OCI-LY7 (cell line): ENCODE results near the gene CMTM1. TPM values are rescaled to one million over a fixed set of nuclear protein-coding genes. Genes with fewer than 3 reads are reported as not detected.

ENCODE experiments used
- BruUV-seq: library from RNA; stranded (reverse); fragments of 400-500 nt; replicated peaks from 2 replicates; lab custom pipeline; 2021; lab: Mats Ljungman, UMichigan
- CTCF ChIA-PET: fragments of 300-600 bp; sonication (Branson Sonifier 250); formaldehyde crosslinking; loops from one replicate; lab custom pipeline; 2022; ENCODE audit warnings: antibody characterized with exemption; ENCODE audit not compliant: unreplicated experiment; lab: Charles Lee
- POLR2A ChIA-PET: fragments of 300-600 bp; sonication (Branson Sonifier 250); formaldehyde crosslinking; loops from one replicate; lab custom pipeline; 2022; ENCODE audit warnings: antibody characterized with exemption; lab: Charles Lee
- DNase-seq: peaks from one replicate; pipeline ENCODE4 v3.0.0-alpha.2; 2015; ENCODE audit warnings: low spot score
- H2AFZ ChIP-seq: fragments of 200-600 bp; sonication (generic), shearing (Covaris generic); 2 replicates; pipeline ENCODE4 v1.6.1; 2014; ENCODE audit warnings: mild to moderate bottlenecking, antibody characterized with exemption, low read length, moderate library complexity
- H3K27ac ChIP-seq: fragments of 200-600 bp; sonication (generic); 2 replicates; pipeline ENCODE4 v1.5.1; 2014; ENCODE audit warnings: mixed run types, low read depth, mild to moderate bottlenecking, moderate library complexity, low read length, inconsistent platforms; ENCODE audit not compliant: poor library complexity, severe bottlenecking
- H3K36me3 ChIP-seq: fragments of 200-600 bp; sonication (generic); 2 replicates; pipeline ENCODE4 v1.6.1; 2014; ENCODE audit warnings: mild to moderate bottlenecking, antibody characterized with exemption, low read length, moderate library complexity, mixed read lengths; ENCODE audit not compliant: insufficient read depth
- H3K4me1 ChIP-seq: fragments of 200-600 bp; sonication (generic); 2 replicates; pipeline ENCODE4 v1.5.1; 2014; ENCODE audit warnings: mild to moderate bottlenecking, low read length; ENCODE audit not compliant: insufficient read depth, poor library complexity, severe bottlenecking
- H3K4me2 ChIP-seq: fragments of 200-600 bp; sonication (generic); 2 replicates; pipeline ENCODE4 v1.6.1; 2014; ENCODE audit warnings: mild to moderate bottlenecking, low read length
- H3K4me3 ChIP-seq: fragments of 200-600 bp; sonication (generic); 2 replicates; pipeline ENCODE4 v1.5.1; 2014; ENCODE audit warnings: mild to moderate bottlenecking, low read depth, low read length; ENCODE audit not compliant: poor library complexity, severe bottlenecking
- H3K79me2 ChIP-seq: fragments of 200-600 bp; sonication (generic); 2 replicates; pipeline ENCODE4 v1.6.1; 2016; ENCODE audit warnings: low read depth, mild to moderate bottlenecking, low read length, moderate library complexity, mixed read lengths; ENCODE audit not compliant: insufficient read depth
- H3K9me2 ChIP-seq: fragments of 200-600 bp; sonication (generic); 2 replicates; pipeline ENCODE4 v1.6.1; 2016; ENCODE audit warnings: mild to moderate bottlenecking, low read length, mixed read lengths; ENCODE audit not compliant: insufficient read depth
- H3K9me3 ChIP-seq: fragments of 200-600 bp; sonication (generic); 2 replicates; pipeline ENCODE4 v1.6.1; 2014; ENCODE audit warnings: mild to moderate bottlenecking, mixed run types, low read length, mixed read lengths
- H4K20me1 ChIP-seq: fragments of 200-600 bp; sonication (generic); 2 replicates; pipeline ENCODE4 v1.6.1; 2014; ENCODE audit warnings: mild to moderate bottlenecking, antibody characterized with exemption, low read length, moderate library complexity, mixed read lengths; ENCODE audit not compliant: insufficient read depth
- EZH2phosphoT487 ChIP-seq: fragments of 200-600 bp; sonication (generic); IDR thresholded peaks from 2 replicates; pipeline ENCODE4 v1.6.1; 2018; ENCODE audit warnings: low read depth, borderline replicate concordance, mild to moderate bottlenecking, mixed run types, antibody characterized with exemption, low read length, moderate library complexity, mixed read lengths
- intact Hi-C: fragments of 100-400 bp; cut with micrococcal nuclease; formaldehyde crosslinking; loops from one replicate; pipeline ENCODE4 v1.10.0; 2022; ENCODE audit not compliant: unreplicated experiment
- total RNA-seq, 2 experiments: library from RNA; depleted of rRNA in 1 of 2; stranded (reverse); fragments of >200 nt in 1 of 2; shearing (Covaris generic) in 1 of 2; gene quantifications; 2 replicates each; pipeline ENCODE4 v1.2.3, GENCODE V29; 2014 to 2022
- TF ChIP-seq, protein P1 (sequence below): fragments of 200-600 bp; sonication (generic); conservative IDR thresholded peaks from 2 replicates; pipeline ENCODE4 v1.5.1; 2014; ENCODE audit warnings: mild to moderate bottlenecking, antibody characterized with exemption, low read length, moderate library complexity, mixed read lengths

Gene CMTM1
- total RNA-seq, 2 experiments from 2014 or later = 8.5 to 10.6 TPM

DNA sequence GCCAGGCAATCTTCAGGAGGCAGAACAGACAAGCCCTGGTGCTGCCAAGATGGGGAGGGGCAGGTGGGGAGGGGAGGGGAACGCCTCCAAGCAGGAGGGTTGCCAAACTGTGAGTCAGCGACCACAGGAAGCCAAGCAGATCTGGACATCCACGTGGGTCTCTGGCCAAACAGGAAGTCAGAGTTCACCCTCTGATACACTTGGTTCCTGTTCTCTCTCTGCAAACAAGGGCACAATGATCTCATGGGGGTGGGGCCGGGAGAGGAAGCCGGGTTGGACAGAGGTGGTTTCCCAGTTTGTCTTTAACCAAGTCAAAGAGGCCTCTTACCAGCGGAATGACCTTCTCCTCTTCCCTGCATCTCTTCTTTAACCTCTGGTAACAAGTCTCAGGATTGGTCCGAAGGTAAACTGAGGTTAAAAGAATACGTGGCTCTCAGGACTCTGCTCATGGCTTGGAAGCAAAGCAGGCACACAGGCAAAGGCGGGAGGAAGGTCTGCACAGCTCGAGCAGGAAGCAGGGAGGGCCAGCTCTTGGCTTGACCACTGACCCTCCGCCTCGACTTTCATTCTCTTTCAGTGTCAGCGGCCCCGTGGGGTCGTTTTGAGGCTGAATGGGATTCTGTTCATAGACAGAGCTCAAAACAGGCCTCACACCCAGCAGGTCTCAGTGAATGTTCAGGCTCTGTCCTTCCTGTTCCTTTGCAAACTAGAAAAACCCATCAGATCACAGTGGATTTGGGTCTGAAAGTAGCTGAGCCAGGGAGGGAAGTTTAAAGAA, 49.2 kb upstream of the CMTM1 start:
- H3K4me1 ChIP-seq = peaks cover 39% of the 10 kb centered on the region
- TSS peak; percentile 98 for BruUV-seq

DNA sequence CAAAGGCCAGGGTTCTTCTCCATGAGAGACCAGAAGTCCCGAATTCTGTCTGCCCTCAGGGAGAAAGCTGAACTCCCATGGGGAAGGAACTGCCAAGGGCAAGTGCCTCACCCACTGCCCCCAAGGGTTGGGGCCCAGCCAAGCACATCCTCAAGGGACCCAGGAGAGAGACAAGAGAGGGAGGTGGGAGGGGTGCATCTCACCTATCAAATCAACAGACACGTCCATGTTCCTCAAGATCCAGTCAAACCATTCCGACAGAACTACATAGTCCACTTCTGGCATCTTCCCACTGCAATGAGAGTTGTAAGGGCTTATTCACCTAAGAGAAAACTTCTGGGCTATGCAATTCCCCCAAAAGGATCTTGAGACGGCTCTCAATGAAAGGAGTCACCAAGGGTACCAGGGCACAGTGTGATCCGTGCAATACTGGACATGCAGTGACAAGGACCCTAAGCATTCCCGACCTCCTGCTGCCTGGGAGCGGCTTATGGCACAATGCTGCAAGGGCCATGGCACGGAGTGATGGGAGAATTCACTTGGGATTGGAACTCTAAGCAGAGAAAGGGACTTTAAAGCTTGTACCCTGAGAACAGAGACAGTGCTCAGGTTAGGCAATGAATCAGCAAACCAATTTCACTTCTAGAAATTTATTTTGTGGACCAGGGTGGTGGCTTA, 48.5 kb upstream of the CMTM1 start:
- Histone ChIP-seq H3K9me2 (no peaks in the 10 kb centered on the region), H2AFZ (peak overlapping the region; percentile 62; the same call in 1 of the 2 replicates), H3K27ac (peak overlapping the region; percentile 68), H3K9me3 (no peaks in the 10 kb centered on the region), H3K4me3 (peak overlapping the region; percentile 58), H3K4me1 (peaks cover 46% of the 10 kb centered on the region), H3K4me2 (peak overlapping the region; percentile 83), H4K20me1 (no peaks in the 10 kb centered on the region), H3K36me3 (no peaks in the 10 kb centered on the region), H3K79me2 (no peaks in the 10 kb centered on the region)
- CTCF ChIA-PET = interaction anchor here (1.1 kb wide), 2 partner anchors 34 to 41 kb away, joined by 3 read pairs; partner anchors contain the start of gene CKLF
- DNase-seq = no peak
- no TSS peak for BruUV-seq
- TF ChIP-seq, protein P1, sequence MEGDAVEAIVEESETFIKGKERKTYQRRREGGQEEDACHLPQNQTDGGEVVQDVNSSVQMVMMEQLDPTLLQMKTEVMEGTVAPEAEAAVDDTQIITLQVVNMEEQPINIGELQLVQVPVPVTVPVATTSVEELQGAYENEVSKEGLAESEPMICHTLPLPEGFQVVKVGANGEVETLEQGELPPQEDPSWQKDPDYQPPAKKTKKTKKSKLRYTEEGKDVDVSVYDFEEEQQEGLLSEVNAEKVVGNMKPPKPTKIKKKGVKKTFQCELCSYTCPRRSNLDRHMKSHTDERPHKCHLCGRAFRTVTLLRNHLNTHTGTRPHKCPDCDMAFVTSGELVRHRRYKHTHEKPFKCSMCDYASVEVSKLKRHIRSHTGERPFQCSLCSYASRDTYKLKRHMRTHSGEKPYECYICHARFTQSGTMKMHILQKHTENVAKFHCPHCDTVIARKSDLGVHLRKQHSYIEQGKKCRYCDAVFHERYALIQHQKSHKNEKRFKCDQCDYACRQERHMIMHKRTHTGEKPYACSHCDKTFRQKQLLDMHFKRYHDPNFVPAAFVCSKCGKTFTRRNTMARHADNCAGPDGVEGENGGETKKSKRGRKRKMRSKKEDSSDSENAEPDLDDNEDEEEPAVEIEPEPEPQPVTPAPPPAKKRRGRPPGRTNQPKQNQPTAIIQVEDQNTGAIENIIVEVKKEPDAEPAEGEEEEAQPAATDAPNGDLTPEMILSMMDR = no peak
- TF ChIP-seq EZH2phosphoT487 = no peak
- intact Hi-C loops = loop anchor here (2.0 kb wide), 1 partner anchor 71 kb away; no protein-coding TSS in a partner anchor
- POLR2A ChIA-PET = interaction anchor here (2.2 kb wide), 1 partner anchor 34 kb away, joined by 11 read pairs; the partner anchor contains the start of gene CKLF

More for the DNA sequence above, 49.2 kb upstream of the CMTM1 start:
- Histone ChIP-seq H3K79me2 (no peaks in the 10 kb centered on the region), H3K9me2 (no peaks in the 10 kb centered on the region), H3K36me3 (no peaks in the 10 kb centered on the region), H3K9me3 (no peaks in the 10 kb centered on the region), H3K27ac (peak overlapping the region; percentile 68), H4K20me1 (no peaks in the 10 kb centered on the region), H2AFZ (peak overlapping the region; percentile 62), H3K4me2 (peak overlapping the region; percentile 83), H3K4me3 (peak overlapping the region; percentile 58)
- intact Hi-C loops = loop anchor here (1.0 to 2.0 kb wide), 3 partner anchors 34 to 72 kb away; no protein-coding TSS in a partner anchor
- TF ChIP-seq EZH2phosphoT487 = no peak
- TF ChIP-seq, protein P1 = no peak
- POLR2A ChIA-PET = interaction anchor here (2.2 kb wide), 1 partner anchor 35 kb away, joined by 11 read pairs; the partner anchor contains the start of gene CKLF
- CTCF ChIA-PET = interaction anchor here (1.1 kb wide), 2 partner anchors 35 to 40 kb away, joined by 3 read pairs; partner anchors contain the start of gene CKLF
- DNase-seq = peak; percentile 95
